ENCODE measurements around the gene RPS25. TPM values are rescaled to one million over a fixed set of nuclear protein-coding genes. Genes with fewer than 3 reads are reported as not detected.
"Not testable (repeated sequence)": the region's sequence is repeated elsewhere in the genome, so short reads cannot be mapped to it uniquely, and the experiment has no call there.

Gene RPS25
- polyA plus RNA-seq: 4,856 TPM

DNA sequence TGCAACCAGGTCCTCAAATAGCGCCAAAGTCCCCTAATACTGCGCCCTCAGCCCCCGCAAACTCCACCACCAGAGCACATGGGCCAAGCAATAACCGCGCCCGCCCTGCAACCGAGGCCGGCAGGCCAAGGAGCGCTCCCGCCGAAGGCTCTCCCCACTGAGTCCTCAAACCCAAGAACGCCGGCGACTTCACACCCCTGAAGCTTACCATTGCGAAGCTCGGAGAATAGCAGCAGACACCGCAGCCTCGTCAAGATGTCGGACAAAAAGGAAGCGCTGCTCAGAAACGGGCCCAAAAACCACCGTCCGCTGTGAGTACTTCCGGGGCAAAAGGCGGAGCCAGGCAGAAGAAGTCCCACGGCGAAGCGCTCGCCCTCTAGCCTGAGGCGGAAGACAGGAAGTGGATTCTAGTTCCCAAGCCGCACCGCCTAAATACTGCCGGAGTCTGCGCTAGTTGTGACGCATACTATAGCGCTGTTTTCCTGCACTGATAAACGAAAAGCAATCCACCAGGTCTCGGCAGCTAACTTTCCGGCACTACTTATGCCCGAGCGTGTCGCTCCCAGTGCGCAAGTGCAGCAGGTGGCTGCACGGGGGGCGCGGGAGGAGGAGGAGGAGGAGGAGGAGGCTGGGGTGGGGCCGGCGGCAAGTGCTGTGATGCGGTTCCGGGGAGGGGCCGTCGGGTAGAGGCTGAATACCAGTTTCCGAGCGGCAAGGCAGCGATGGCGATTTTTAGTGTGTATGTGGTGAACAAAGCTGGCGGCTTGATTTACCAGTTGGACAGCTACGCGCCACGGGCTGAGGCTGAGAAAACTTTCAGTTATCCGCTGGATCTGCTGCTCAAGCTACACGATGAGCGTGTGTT lies at the start of gene RPS25, which contains the start of gene TRAPPC4:
RPS25 (minus strand) TSS at position 270 of the 865 bp plus-strand sequence; CDS start at position 211, 59 bp downstream.
TRAPPC4 (plus strand) TSS at position 693 of the 865 bp plus-strand sequence; CDS start at position 723, 30 bp downstream.
- Mint-ChIP-seq H3K36me3 (peaks cover 12% of the 10 kb centered on the region), H3K4me1 (peaks cover 28 to 32% (median 31%) of the 10 kb centered on the region in 3 donors)

GRCh38 chr11:119067371-119068222 lies 49.5 kb upstream of the RPS25 start, which contains the start of gene VPS11:
VPS11 (plus strand) TSS chr11:119067818; CDS start chr11:119067824, 6 bp downstream.
- Mint-ChIP-seq H3K4me1 (peaks cover 19 to 30% (median 23%) of the 10 kb centered on the region in 3 donors), H3K9me3 (no peaks in the 10 kb centered on the region), H3K27me3 (no peaks in the 10 kb centered on the region), H3K4me3 (peak within 1 kb of the TSS; percentile 87 to 98 (median 97)), H3K36me3 (peaks cover 2% of the 10 kb centered on the region), H3K27ac (peak within 1 kb of the TSS; percentile 82 to 99 (median 87))

More for the DNA sequence above, at the start of gene RPS25, which contains the start of gene TRAPPC4:
- no peaks in the 10 kb centered on the region for H3K27me3 Mint-ChIP-seq
- H3K4me3 Mint-ChIP-seq: peak within 1 kb of the TSS; percentile 98 to 100 (median 100)
- H3K27ac Mint-ChIP-seq: peak within 1 kb of the TSS; percentile 99 to 100 (median 99)
- H3K9me3 Mint-ChIP-seq: no peaks in the 10 kb centered on the region

- Mint-ChIP-seq H3K27ac (peak overlapping the region in 1 of 3 donors; percentile 90), H3K9me3 (no peaks in the 10 kb centered on the region), H3K36me3 (peaks cover 2% of the 10 kb centered on the region), H3K4me1 (peaks cover 19 to 28% (median 23%) of the 10 kb centered on the region in 3 donors), H3K27me3 (no peaks in the 10 kb centered on the region), H3K4me3 (peak overlapping the region in 2 of 4 donors; percentile 5 to 90)
These were observed 47.2 kb upstream of the RPS25 start for GRCh38 chr11:119065369-119065768.

- H3K9me3 Mint-ChIP-seq: no peaks in the 10 kb centered on the region
- peak overlapping the region in 1 of 4 donors; percentile 73 for H3K4me3 Mint-ChIP-seq
These were observed 44.6 kb upstream of the RPS25 start for GRCh38 chr11:119062779-119063178.

GRCh38 chr11:119061256-119061655 lies 43.1 kb upstream of the RPS25 start:
- no peaks in the 10 kb centered on the region for H3K27me3 Mint-ChIP-seq
- peaks cover 4% of the 10 kb centered on the region for H3K36me3 Mint-ChIP-seq
- H3K9me3 Mint-ChIP-seq: no peaks in the 10 kb centered on the region
- peaks cover 19 to 20% (median 19%) of the 10 kb centered on the region in 3 donors for H3K4me1 Mint-ChIP-seq
- peak overlapping the region in 1 of 4 donors; percentile 73 for H3K4me3 Mint-ChIP-seq
- H3K27ac Mint-ChIP-seq: peak overlapping the region in 1 of 3 donors; percentile 35

More at GRCh38 chr11:119062779-119063178, 44.6 kb upstream of the RPS25 start:
- Mint-ChIP-seq H3K4me1 (peaks cover 18 to 25% (median 19%) of the 10 kb centered on the region in 3 donors), H3K36me3 (peaks cover 2% of the 10 kb centered on the region), H3K27ac (peak overlapping the region in 1 of 3 donors; percentile 35), H3K27me3 (no peaks in the 10 kb centered on the region)

GRCh38 chr11:119059128-119059527 lies 41.0 kb upstream of the RPS25 start:
- not testable (repeated sequence) for H3K36me3 Mint-ChIP-seq, H3K27ac Mint-ChIP-seq, H3K9me3 Mint-ChIP-seq, H3K27me3 Mint-ChIP-seq
- Mint-ChIP-seq H3K4me3 (peak overlapping the region in 2 of 4 donors; percentile 51 to 96), H3K4me1 (peaks cover 18% of the 10 kb centered on the region in 3 donors)

DNA sequence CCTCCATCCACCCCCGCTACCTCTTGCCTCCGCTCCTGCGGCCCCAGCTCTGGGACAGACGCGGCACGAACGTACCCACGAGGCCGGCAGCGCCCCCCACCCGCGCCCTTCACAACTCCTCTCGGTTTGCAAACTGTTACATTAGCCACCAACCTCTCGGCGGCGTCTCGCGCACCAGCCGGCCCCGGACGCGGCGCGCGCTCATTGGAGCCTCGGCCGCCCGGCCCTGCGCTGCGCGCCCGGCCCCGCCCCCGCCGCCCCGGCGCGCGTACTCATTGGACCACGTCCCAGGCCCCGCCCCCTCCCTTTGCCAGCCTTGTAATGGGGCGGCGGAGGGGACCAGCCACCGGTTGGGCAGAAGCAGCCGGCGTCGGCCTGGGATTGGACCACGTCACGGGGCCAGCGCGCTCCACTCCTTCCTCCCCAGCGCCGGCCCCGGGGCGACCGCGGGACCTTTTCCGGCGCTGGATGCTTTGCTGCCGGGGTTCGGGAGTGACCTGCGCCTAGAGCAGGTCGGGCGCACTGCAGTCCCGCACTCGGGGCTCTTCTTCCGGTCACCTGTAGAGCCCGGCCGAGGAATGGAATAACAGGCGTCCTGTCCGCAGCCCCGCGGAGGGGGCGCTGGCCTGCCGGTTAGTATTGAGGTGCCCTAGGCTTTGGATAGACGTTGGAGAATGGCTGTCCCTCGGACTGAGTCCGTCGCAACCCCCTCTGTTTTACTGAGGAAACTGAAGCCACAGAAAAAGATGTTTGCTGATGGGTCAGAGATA lies 39.0 kb upstream of the RPS25 start, which contains the start of gene HYOU1:
HYOU1 (minus strand) TSS at position 206 of the 770 bp plus-strand sequence. CDS start 1,045 bp downstream, outside the sequence.
- Mint-ChIP-seq H3K9me3 (no peaks in the 10 kb centered on the region), H3K4me1 (peaks cover 22 to 29% (median 27%) of the 10 kb centered on the region in 3 donors), H3K4me3 (peak within 1 kb of the TSS; percentile 95 to 99 (median 98)), H3K27ac (peak within 1 kb of the TSS; percentile 93 to 97 (median 96)), H3K36me3 (peaks cover 6% of the 10 kb centered on the region), H3K27me3 (no peaks in the 10 kb centered on the region)

DNA sequence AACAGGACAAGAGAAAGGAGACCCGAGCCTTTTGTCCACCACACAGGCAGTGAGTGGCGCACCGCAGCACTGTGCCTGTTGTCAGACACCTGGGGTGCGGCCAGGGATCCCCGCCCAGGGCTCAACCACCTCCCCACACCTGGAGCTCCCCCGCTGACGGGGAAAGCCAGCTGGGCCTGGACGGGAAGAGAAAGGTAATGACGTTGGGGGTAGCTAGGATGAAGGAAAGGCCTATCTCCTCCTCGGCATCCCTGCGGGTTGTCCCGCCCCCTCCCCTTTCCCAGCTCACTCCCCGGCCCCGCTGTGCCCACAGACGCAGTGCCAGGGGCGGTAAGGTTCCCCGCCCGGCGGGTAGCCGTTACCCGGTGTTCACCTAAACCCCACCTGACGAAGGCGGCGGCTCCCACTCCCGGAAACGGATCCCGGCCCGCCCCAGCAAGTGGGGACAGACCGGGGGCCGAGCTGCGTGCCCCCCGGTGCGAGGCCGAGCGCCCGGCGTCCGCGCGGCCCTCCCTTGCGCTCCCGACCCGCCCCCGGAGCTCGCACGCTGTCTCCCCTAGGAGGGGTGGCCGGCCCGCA lies 38.4 kb upstream of the RPS25 start:
- Mint-ChIP-seq H3K4me3 (peak overlapping the region; percentile 95 to 99 (median 98)), H3K27me3 (no peaks in the 10 kb centered on the region), H3K4me1 (peaks cover 29 to 32% (median 29%) of the 10 kb centered on the region in 3 donors), H3K9me3 (no peaks in the 10 kb centered on the region), H3K27ac (peak overlapping the region; percentile 93 to 97 (median 96)), H3K36me3 (peaks cover 6% of the 10 kb centered on the region)

- peak overlapping the region; percentile 88 to 97 (median 93) for H3K27ac Mint-ChIP-seq
- H3K4me1 Mint-ChIP-seq: peaks cover 29 to 36% (median 34%) of the 10 kb centered on the region in 3 donors
These were observed 37.8 kb upstream of the RPS25 start for GRCh38 chr11:119055901-119056300.

GRCh38 chr11:119054418-119054817 lies 36.3 kb upstream of the RPS25 start:
- Mint-ChIP-seq H3K9me3 (no peaks in the 10 kb centered on the region), H3K4me3 (peak overlapping the region in 2 of 4 donors; percentile 22 to 96), H3K27ac (peak overlapping the region in 1 of 3 donors; percentile 29), H3K4me1 (peaks cover 29 to 36% (median 35%) of the 10 kb centered on the region in 3 donors), H3K27me3 (no peaks in the 10 kb centered on the region), H3K36me3 (peaks cover 9% of the 10 kb centered on the region)

More at GRCh38 chr11:119055901-119056300, 37.8 kb upstream of the RPS25 start:
- Mint-ChIP-seq H3K27me3 (no peaks in the 10 kb centered on the region), H3K4me3 (peak overlapping the region; percentile 95 to 99 (median 98)), H3K9me3 (no peaks in the 10 kb centered on the region), H3K36me3 (peaks cover 6% of the 10 kb centered on the region)

- Mint-ChIP-seq H3K4me1 (peaks cover 24 to 26% (median 26%) of the 10 kb centered on the region in 3 donors), H3K27ac (peak overlapping the region; percentile 67 to 85 (median 82)), H3K4me3 (peak overlapping the region in 2 of 4 donors; percentile 52 to 65), H3K9me3 (no peaks in the 10 kb centered on the region), H3K36me3 (peaks cover 12% of the 10 kb centered on the region), H3K27me3 (no peaks in the 10 kb centered on the region)
These were observed 34.1 kb upstream of the RPS25 start for GRCh38 chr11:119052163-119052814.

- Mint-ChIP-seq H3K27ac (peak overlapping the region in 2 of 3 donors; percentile 67 to 85), H3K36me3 (peaks cover 12% of the 10 kb centered on the region), H3K9me3 (no peaks in the 10 kb centered on the region), H3K27me3 (no peaks in the 10 kb centered on the region), H3K4me3 (peak overlapping the region in 2 of 4 donors; percentile 52 to 65), H3K4me1 (peaks cover 22 to 26% (median 24%) of the 10 kb centered on the region in 3 donors)
These were observed 33.5 kb upstream of the RPS25 start for GRCh38 chr11:119051440-119052162.
